ENCODE results near the gene SLC7A7. TPM values are rescaled to one million over a fixed set of nuclear protein-coding genes. Genes with fewer than 3 reads are reported as not detected.

The SLC7A7 gene
- total and polyA plus RNA-seq, 2 experiments from 2014 or later = 0.63 to 0.65 TPM

GRCh38 chr14:22803687-22803974, 11.6 kb downstream of the SLC7A7 start:
- no peak overlapping the region for H2AFZ ChIP-seq
- H3K9me3 ChIP-seq (ENCODE audit: low read depth) = no peaks in the 10 kb centered on the region
- H3K4me2 ChIP-seq (ENCODE audit: unreplicated experiment) = no peak overlapping the region
- WGBS, 2 experiments (ENCODE audit: low coverage in 1 of 2, low lambda C conversion rate in 2 of 2, missing lambda C conversion rate in 2 of 2) = 83 to 86% methylated on average over 3 of the region's 3 CpGs
- no peaks in the 10 kb centered on the region for H3K27me3 ChIP-seq (replicated peaks; ENCODE audit: insufficient read depth)
- H3K4me3 ChIP-seq = no peak overlapping the region
- in situ Hi-C loops (cut with MboI) = no loop called here
- no peaks in the 10 kb centered on the region for H3K79me2 ChIP-seq (ENCODE audit: insufficient read depth)
- H3F3A ChIP-seq (ENCODE audit: insufficient read depth) = no peaks in the 10 kb centered on the region
- H3K9me2 ChIP-seq (ENCODE audit: insufficient read depth) = no peaks in the 10 kb centered on the region
- H3K27ac ChIP-seq = no peak overlapping the region
- no peaks in the 10 kb centered on the region for H3K4me1 ChIP-seq (ENCODE audit: insufficient read depth)
- no peaks in the 10 kb centered on the region for H4K20me1 ChIP-seq (ENCODE audit: insufficient read depth)
- no peaks in the 10 kb centered on the region for H3K36me3 ChIP-seq (ENCODE audit: low read depth)
- DNase-seq = no peak
- no peak for TF ChIP-seq EZH2 (IDR thresholded peaks at IDR 0.05; ENCODE audit: insufficient read depth, poor library complexity, severe bottlenecking)
- TF ChIP-seq EZH2phosphoT487 (IDR thresholded peaks at IDR 0.05; ENCODE audit: insufficient read depth, low read depth) = no peak
- no peak overlapping the region for H3K9ac ChIP-seq

- H4K20me1 ChIP-seq (ENCODE audit: insufficient read depth) = no peaks in the 10 kb centered on the region
- H3K79me2 ChIP-seq (ENCODE audit: insufficient read depth) = no peaks in the 10 kb centered on the region
- no peak overlapping the region for H3K4me3 ChIP-seq
- no peak overlapping the region for H2AFZ ChIP-seq
- in situ Hi-C loops (cut with MboI) = no loop called here
- no peak for TF ChIP-seq EZH2 (IDR thresholded peaks at IDR 0.05; ENCODE audit: insufficient read depth, poor library complexity, severe bottlenecking)
- H3K9ac ChIP-seq = no peak overlapping the region
- H3K9me2 ChIP-seq (ENCODE audit: insufficient read depth) = no peaks in the 10 kb centered on the region
- no peaks in the 10 kb centered on the region for H3K36me3 ChIP-seq (ENCODE audit: low read depth)
- no peaks in the 10 kb centered on the region for H3K4me1 ChIP-seq (ENCODE audit: insufficient read depth)
- DNase-seq = no peak
- H3K27me3 ChIP-seq (replicated peaks; ENCODE audit: insufficient read depth) = no peaks in the 10 kb centered on the region
- H3K27ac ChIP-seq = no peak overlapping the region
- no peak overlapping the region for H3K4me2 ChIP-seq (ENCODE audit: unreplicated experiment)
- 73 to 79% methylated on average over 12 of the region's 12 CpGs for WGBS, 2 experiments (ENCODE audit: low coverage in 1 of 2, low lambda C conversion rate in 2 of 2, missing lambda C conversion rate in 2 of 2)
- H3K9me3 ChIP-seq (ENCODE audit: low read depth) = no peaks in the 10 kb centered on the region
- H3F3A ChIP-seq (ENCODE audit: insufficient read depth) = no peaks in the 10 kb centered on the region
Measured at GRCh38 chr14:22802860-22803686, 12.2 kb downstream of the SLC7A7 start.

GRCh38 chr14:22801716-22802115, 13.5 kb downstream of the SLC7A7 start:
- Histone ChIP-seq H3K4me1 (ENCODE audit: insufficient read depth) (no peaks in the 10 kb centered on the region), H3K27ac (no peak overlapping the region), H3K9me2 (ENCODE audit: insufficient read depth) (no peaks in the 10 kb centered on the region), H3K27me3 (replicated peaks; ENCODE audit: insufficient read depth) (no peaks in the 10 kb centered on the region; the same call in 1 of the 2 replicates), H3K79me2 (ENCODE audit: insufficient read depth) (no peaks in the 10 kb centered on the region), H2AFZ (no peak overlapping the region), H3K36me3 (ENCODE audit: low read depth) (no peaks in the 10 kb centered on the region), H3K4me3 (no peak overlapping the region), H3K4me2 (ENCODE audit: unreplicated experiment) (no peak overlapping the region), H3K9ac (no peak overlapping the region), H4K20me1 (ENCODE audit: insufficient read depth) (no peaks in the 10 kb centered on the region), H3F3A (ENCODE audit: insufficient read depth) (no peaks in the 10 kb centered on the region), H3K9me3 (ENCODE audit: low read depth) (no peaks in the 10 kb centered on the region)
- TF ChIP-seq EZH2 (IDR thresholded peaks at IDR 0.05; ENCODE audit: insufficient read depth, poor library complexity, severe bottlenecking) (no peak), EZH2phosphoT487 (IDR thresholded peaks at IDR 0.05; ENCODE audit: insufficient read depth, low read depth) (no peak)
- in situ Hi-C loops (cut with MboI) = no loop called here
- WGBS, 2 experiments (ENCODE audit: low coverage in 1 of 2, low lambda C conversion rate in 2 of 2, missing lambda C conversion rate in 2 of 2) = 83 to 86% methylated on average over 8 of the region's 8 CpGs
- DNase-seq = no peak

GRCh38 chr14:22800346-22800745, 14.9 kb downstream of the SLC7A7 start:
- Histone ChIP-seq H2AFZ (no peak overlapping the region), H3K9ac (no peak overlapping the region), H3F3A (ENCODE audit: insufficient read depth) (no peaks in the 10 kb centered on the region), H3K4me3 (no peak overlapping the region), H3K79me2 (ENCODE audit: insufficient read depth) (no peaks in the 10 kb centered on the region), H4K20me1 (ENCODE audit: insufficient read depth) (no peaks in the 10 kb centered on the region), H3K4me2 (ENCODE audit: unreplicated experiment) (no peak overlapping the region), H3K4me1 (ENCODE audit: insufficient read depth) (no peaks in the 10 kb centered on the region), H3K27me3 (replicated peaks; ENCODE audit: insufficient read depth) (no peaks in the 10 kb centered on the region; the same call in 1 of the 2 replicates), H3K27ac (no peak overlapping the region), H3K9me3 (ENCODE audit: low read depth) (no peaks in the 10 kb centered on the region), H3K9me2 (ENCODE audit: insufficient read depth) (no peaks in the 10 kb centered on the region), H3K36me3 (ENCODE audit: low read depth) (no peaks in the 10 kb centered on the region)
- no peak for DNase-seq
- TF ChIP-seq EZH2phosphoT487 (IDR thresholded peaks at IDR 0.05; ENCODE audit: insufficient read depth, low read depth) = no peak
- TF ChIP-seq EZH2 (IDR thresholded peaks at IDR 0.05; ENCODE audit: insufficient read depth, poor library complexity, severe bottlenecking) = no peak
- in situ Hi-C loops (cut with MboI) = no loop called here
- 79 to 82% methylated on average over 10 of the region's 10 CpGs for WGBS, 2 experiments (ENCODE audit: low coverage in 1 of 2, low lambda C conversion rate in 2 of 2, missing lambda C conversion rate in 2 of 2)

Data from GM23248 (cell line).